OCI-LY1 (cell line): ENCODE results near the gene MRO.

ENCODE experiments used
- H2AFZ ChIP-seq: fragments of 200-600 bp; sonication (generic), shearing (Covaris generic); 2 replicates; pipeline ENCODE4 v1.6.0; 2014; ENCODE audit warnings: antibody characterized with exemption, mild to moderate bottlenecking, low read length
- H3F3A ChIP-seq: fragments of 200-600 bp; sonication (generic), shearing (Covaris generic); 2 replicates; pipeline ENCODE4 v1.6.0; 2014; ENCODE audit warnings: mild to moderate bottlenecking, antibody characterized with exemption, low read length, moderate library complexity; ENCODE audit not compliant: insufficient read depth
- H3K27ac ChIP-seq: fragments of 200-600 bp; sonication (generic); 2 replicates; pipeline ENCODE4 v1.5.1; 2014; ENCODE audit warnings: low read length, mixed run types, mild to moderate bottlenecking, low read depth; ENCODE audit not compliant: poor library complexity, severe bottlenecking
- H3K27me3 ChIP-seq: fragments of 200-600 bp; sonication (generic); 2 replicates; pipeline ENCODE4 v1.6.0; 2014; ENCODE audit warnings: antibody characterized with exemption, mild to moderate bottlenecking, low read length, moderate library complexity; ENCODE audit not compliant: insufficient read depth
- H3K36me3 ChIP-seq: fragments of 200-600 bp; sonication (generic); 2 replicates; pipeline ENCODE4 v1.6.1; 2014; ENCODE audit warnings: mild to moderate bottlenecking, antibody characterized with exemption, low read length, moderate library complexity, mixed read lengths; ENCODE audit not compliant: insufficient read depth
- H3K4me1 ChIP-seq: fragments of 200-600 bp; sonication (generic); 2 replicates; pipeline ENCODE4 v1.5.1; 2014; ENCODE audit warnings: mild to moderate bottlenecking, low read length, moderate library complexity; ENCODE audit not compliant: insufficient read depth, severe bottlenecking
- H3K4me2 ChIP-seq: fragments of 200-600 bp; sonication (generic), shearing (Covaris generic); 2 replicates; pipeline ENCODE4 v1.6.1; 2014; ENCODE audit warnings: low read length
- H3K4me3 ChIP-seq: fragments of 200-600 bp; sonication (generic); 2 replicates; pipeline ENCODE4 v1.5.1; 2014; ENCODE audit warnings: low read length, low read depth, mild to moderate bottlenecking, mixed read lengths; ENCODE audit not compliant: poor library complexity, severe bottlenecking
- H3K79me2 ChIP-seq: fragments of 200-600 bp; shearing (Covaris generic); 2 replicates; pipeline ENCODE4 v1.6.1; 2016; ENCODE audit warnings: mixed run types, low read length, mixed read lengths; ENCODE audit not compliant: insufficient read depth
- H3K9ac ChIP-seq: fragments of 200-600 bp; sonication (generic), shearing (Covaris generic); 2 replicates; pipeline ENCODE4 v1.6.1; 2014; ENCODE audit warnings: mild to moderate bottlenecking, low read length, mixed read lengths
- H3K9me2 ChIP-seq: fragments of 200-600 bp; sonication (generic), shearing (Covaris generic); 2 replicates; pipeline ENCODE4 v1.6.1; 2014; ENCODE audit warnings: low read depth, mild to moderate bottlenecking, low read length, mixed read lengths
- H3K9me3 ChIP-seq: fragments of 200-600 bp; shearing (Covaris generic); 2 replicates; pipeline ENCODE4 v1.6.1; 2014; ENCODE audit warnings: low read length, mixed read lengths
- H4K20me1 ChIP-seq: fragments of 200-600 bp; sonication (generic), shearing (Covaris generic); 2 replicates; pipeline ENCODE4 v1.6.0; 2016; ENCODE audit warnings: mild to moderate bottlenecking, low read length; ENCODE audit not compliant: insufficient read depth
- CTCF ChIP-seq: fragments of 200-600 bp; sonication (generic), shearing (Covaris generic); IDR thresholded peaks from 2 replicates; pipeline ENCODE4 v1.5.1; 2017; ENCODE audit warnings: mild to moderate bottlenecking, antibody characterized with exemption, low read length, moderate library complexity, mixed read lengths
- EZH2 ChIP-seq: fragments of 200-600 bp; sonication (generic), shearing (Covaris generic); IDR thresholded peaks from 2 replicates; pipeline ENCODE4 v1.8.0; 2017; ENCODE audit warnings: borderline replicate concordance, mixed run types, mild to moderate bottlenecking, antibody characterized with exemption, low read length, moderate library complexity, mixed read lengths

The MRO gene

GRCh38 chr18:50847192-50847591, 27.4 kb upstream of the MRO start:
- no peaks in the 10 kb centered on the region for H3K9me3 ChIP-seq
- no peak overlapping the region for H3K4me2 ChIP-seq
- H3F3A ChIP-seq: no peaks in the 10 kb centered on the region
- no peak overlapping the region for H3K4me3 ChIP-seq
- H3K79me2 ChIP-seq: no peaks in the 10 kb centered on the region
- no peaks in the 10 kb centered on the region for H4K20me1 ChIP-seq
- no peaks in the 10 kb centered on the region for H3K36me3 ChIP-seq
- H3K4me1 ChIP-seq: no peaks in the 10 kb centered on the region
- no peaks in the 10 kb centered on the region; the same call in 1 of the 2 replicates for H3K27me3 ChIP-seq
- TF ChIP-seq EZH2 (no peak), CTCF (no peak)
- no peak overlapping the region for H2AFZ ChIP-seq
- no peak overlapping the region for H3K27ac ChIP-seq
- H3K9me2 ChIP-seq: no peaks in the 10 kb centered on the region
- H3K9ac ChIP-seq: no peak overlapping the region

- H3K4me3 ChIP-seq: no peak overlapping the region
- H3K27ac ChIP-seq: no peak overlapping the region
- H3K79me2 ChIP-seq: no peaks in the 10 kb centered on the region
- no peaks in the 10 kb centered on the region for H3K9me2 ChIP-seq
- no peaks in the 10 kb centered on the region for H3K4me1 ChIP-seq
- H3K4me2 ChIP-seq: no peak overlapping the region
- no peaks in the 10 kb centered on the region for H3K9me3 ChIP-seq
- no peak overlapping the region for H2AFZ ChIP-seq
- no peak overlapping the region for H3K9ac ChIP-seq
- TF ChIP-seq CTCF: no peak
- TF ChIP-seq EZH2: no peak
- no peaks in the 10 kb centered on the region for H3F3A ChIP-seq
- no peaks in the 10 kb centered on the region for H3K36me3 ChIP-seq
- no peaks in the 10 kb centered on the region for H4K20me1 ChIP-seq
- H3K27me3 ChIP-seq: no peaks in the 10 kb centered on the region
These were observed 25.1 kb upstream of the MRO start for GRCh38 chr18:50844960-50845359.

GRCh38 chr18:50844554-50844953, 24.7 kb upstream of the MRO start:
- Histone ChIP-seq H3K4me1 (no peaks in the 10 kb centered on the region), H3F3A (no peaks in the 10 kb centered on the region), H3K36me3 (no peaks in the 10 kb centered on the region), H4K20me1 (no peaks in the 10 kb centered on the region), H2AFZ (no peak overlapping the region), H3K4me2 (no peak overlapping the region), H3K79me2 (no peaks in the 10 kb centered on the region), H3K9ac (no peak overlapping the region), H3K4me3 (no peak overlapping the region), H3K9me3 (no peaks in the 10 kb centered on the region), H3K27me3 (no peaks in the 10 kb centered on the region), H3K27ac (no peak overlapping the region), H3K9me2 (no peaks in the 10 kb centered on the region)
- no peak for TF ChIP-seq EZH2
- no peak for TF ChIP-seq CTCF
